GM19395 (cell line): Measurements from ENCODE around the gene SCMH1.

ENCODE experiments used
- ATAC-seq: cut with Tn5 transposase; IDR thresholded peaks from one replicate; pipeline ENCODE4 v1.9.1; 2021; ENCODE audit warnings: mild to moderate bottlenecking, moderate library complexity; ENCODE audit not compliant: unreplicated experiment

SCMH1 gene

DNA sequence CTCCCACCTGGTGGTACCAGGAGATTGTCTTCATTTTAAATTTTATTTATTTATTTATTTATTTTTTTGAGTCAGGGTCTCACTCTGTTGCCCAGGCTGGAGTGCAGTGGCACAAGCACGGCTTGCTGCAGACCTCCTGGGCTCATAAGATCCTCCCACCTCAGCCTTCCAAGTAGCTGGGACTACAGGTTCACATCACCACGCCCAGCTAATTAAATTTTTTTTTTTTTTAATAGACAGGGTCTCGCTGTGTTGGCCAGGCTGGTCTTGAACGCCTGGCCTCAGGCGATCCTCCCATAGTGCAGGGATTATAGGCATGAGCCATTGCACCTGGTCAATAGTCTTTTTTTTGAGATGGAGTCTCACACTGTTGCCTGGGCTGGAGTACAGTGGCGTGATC lies 229.1 kb downstream of the SCMH1 start:
- ATAC-seq, result no peak

DNA sequence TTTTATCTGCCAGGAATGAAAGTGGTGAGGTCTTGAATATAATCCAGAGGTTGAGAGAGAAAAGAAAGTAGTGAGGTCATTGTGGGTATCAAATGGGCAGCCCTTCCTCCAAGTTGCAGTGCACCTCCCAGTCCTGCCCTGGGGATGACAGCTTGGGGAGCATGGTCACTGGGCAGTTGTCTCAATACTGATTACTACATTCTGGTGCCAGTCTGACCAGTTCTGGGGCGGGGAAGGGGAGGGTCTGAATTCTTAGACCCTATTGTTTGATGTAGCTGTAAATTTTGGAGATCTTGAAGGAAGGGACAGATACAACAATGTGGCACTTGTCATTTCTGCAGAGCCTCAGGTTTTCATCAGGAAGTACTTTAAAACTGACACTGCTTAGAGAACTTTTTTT lies 231.8 kb downstream of the SCMH1 start:
- ATAC-seq, result no peak

DNA sequence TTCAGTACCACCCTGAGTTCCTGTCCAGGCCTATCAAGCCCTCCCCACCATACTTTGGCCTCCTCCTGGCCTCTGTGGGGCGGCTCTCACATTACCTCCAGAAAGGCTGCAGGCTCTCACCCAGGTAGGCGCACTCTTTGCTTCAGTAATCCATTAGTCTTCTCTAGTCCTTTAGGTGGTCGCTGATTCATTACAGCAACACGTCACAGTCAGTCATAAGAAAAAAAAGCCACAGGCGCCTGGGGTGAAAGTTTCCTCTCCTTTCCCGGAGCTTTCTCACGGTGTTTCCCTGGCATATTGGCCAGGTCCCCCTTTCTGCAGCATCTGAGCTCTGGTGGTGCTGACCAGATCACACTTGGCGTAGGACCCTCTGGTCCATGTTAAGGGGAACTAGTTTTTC lies 232.6 kb downstream of the SCMH1 start:
- ATAC-seq, result no peak

DNA sequence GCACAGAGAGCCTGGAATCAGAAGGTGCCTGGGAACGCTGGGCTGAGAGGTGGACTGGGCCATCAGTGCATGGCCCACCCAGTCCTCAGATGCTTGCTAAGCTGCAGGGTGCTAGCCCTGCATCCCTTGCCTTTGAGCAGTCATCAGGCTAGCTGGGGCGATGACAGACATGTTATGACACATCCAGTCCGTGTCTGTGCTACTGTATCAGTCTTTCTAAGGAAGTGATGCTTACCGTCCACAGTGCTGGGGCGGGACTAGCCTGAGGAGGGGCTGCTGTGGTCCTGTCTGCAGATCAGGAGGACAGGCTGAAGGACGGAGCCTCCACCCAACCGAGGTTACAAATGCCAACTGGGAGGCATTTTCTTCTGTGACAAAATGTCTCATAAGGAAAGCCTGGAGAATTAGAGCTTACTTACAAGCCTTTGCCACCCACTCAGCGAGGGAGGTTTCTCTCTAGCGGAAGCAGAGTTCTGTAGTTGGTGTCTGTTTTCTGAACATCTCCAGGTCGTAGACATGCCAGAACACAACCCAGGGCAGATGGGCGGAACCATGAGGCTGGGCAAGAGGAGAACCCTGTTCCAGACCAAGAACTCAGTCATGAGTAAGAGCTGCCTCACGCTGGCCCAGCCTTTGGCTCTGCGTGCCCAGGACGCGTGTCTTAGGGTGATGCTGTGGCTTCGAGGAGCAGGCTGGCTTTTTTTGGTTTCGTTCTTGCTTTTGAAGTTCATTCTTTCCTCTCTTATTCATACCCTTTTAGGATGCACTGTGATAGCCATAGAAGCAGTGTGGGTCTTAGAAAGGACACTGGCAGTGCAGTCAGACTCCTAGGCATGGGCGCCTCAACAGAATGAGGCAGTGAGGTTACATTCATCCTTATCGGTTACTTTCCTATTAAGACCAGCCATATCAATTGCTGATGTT lies 234.9 kb downstream of the SCMH1 start:
- ATAC-seq, result no peak

DNA sequence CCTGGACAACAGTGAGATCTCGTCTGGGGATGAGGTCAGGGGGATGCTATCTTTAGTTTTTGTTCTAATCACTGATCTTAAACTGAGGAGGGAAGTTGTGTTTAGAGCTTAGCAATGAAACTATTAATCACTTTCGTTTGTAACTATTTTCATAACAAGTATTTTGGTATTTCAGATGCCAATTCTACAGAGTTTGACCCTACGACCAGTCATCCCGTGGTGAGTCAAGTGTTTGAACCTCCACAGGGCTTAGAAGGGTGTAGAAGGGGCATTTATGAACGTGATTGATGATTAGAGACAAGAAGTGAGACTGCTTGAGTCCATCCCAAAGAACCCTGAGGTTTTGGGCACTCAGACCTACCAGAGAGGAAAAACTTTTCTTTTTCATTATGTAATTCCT lies 236.2 kb downstream of the SCMH1 start:
- no peak for ATAC-seq

DNA sequence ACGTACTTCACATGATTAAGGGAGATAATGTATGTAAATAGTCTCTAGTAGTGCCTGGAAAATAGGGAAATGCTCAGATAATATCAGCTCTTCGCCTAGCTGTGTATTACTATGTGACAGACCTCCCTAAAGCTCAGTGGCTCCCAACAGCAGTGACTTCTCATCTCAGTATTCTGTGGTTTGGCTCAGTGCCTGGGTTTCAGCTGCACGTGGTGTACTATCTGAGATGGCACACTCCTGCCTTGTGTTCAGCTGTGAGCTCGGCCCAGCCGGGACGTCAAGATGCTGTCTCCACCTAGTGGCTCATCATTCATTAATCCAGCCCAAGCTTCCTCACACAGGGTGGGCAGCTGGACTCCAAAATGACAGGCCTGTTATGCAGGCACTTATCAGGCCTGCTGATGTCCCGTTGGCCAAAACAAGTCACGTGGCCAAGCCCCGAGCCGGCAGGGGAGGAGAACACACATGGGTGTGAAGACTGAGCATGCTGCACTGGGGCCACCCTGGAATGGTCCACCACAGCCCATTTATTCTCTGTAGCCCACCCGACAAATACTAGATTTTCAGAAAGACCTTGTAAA lies 238.4 kb downstream of the SCMH1 start:
- ATAC-seq, result peak; percentile 99

DNA sequence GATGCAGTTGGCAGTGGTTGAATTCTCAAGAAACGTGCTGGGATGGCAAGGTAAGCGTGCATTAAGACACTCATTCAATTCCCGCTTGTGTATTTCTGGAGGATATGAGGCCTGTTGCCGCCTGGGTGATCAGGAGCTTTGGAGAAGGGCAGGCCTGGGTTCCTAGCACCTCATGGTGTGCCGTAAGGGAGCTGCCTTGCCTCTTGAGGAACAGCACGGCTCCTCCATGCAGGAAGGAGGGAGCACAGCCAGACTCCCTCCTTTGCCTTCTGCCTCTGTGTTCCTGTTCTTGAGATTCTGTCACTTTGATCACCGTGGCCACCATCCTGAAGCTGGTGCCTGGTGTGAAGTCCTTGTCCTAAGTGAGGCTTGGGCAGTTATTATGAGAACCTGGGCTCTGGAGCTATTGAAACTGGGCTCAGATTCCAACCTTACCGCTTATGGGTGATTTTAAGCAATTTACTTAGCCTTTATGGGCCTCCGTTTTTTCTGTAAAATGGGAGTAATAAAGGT lies 238.9 kb downstream of the SCMH1 start:
- peak; percentile 5 for ATAC-seq

DNA sequence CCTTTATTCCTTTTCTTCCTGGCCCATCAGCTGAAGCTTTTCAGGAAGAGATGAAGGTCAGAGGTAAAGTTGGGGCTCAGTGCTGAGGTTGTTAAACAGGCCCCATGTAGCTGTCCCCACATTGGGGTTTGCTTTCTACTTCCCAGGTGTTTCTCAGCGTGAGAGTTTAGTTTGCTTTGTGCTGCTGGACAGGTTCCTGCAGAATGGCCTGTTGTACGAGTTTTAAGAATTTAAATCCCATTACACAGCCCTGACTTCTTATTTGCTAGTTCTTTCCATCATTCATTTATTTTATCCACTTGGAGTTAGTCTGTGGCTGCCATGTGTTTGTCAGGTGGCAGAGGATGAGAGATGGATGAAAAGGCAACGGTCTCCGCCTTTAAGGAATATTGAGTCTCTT lies 243.4 kb downstream of the SCMH1 start:
- ATAC-seq, result no peak

DNA sequence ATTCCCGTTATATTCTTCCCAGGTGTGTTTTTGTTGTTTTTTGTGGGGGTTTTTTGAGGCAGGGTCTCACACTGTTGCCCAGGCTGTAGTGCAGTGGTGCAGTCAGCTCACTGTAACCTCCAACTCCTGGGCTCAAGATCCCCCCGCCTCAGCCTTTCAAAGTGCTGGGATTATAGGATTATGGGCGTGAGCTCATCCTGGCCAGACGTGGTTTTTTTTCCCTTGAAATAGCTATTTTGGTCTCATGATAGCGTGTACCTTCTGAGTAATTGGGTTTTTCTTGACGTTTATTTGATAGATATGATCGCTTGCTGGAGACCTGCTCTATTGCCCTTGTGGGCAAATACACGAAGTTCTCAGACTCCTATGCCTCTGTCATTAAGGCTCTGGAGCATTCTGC lies 245.0 kb downstream of the SCMH1 start:
- ATAC-seq, result no peak

DNA sequence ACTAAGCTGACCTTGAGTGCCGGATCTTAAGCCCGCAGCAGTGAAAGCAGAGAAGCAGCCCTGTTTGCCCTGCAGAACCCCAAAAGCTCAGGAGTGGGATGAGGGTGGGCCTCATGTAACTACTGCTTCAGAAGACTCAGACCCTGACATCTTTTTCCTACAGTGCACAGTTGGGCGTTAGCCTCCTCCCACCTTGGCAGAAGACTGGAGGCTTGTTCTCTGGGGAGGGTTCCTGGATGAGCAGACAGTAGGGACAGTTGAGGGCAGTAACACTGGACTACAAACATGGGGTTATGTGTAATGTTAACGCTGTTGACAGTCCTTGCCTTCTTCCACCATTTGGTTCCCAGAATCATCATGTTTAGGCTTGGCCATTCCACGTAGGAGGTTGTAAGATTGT lies 253.0 kb downstream of the SCMH1 start:
- ATAC-seq, result no peak

DNA sequence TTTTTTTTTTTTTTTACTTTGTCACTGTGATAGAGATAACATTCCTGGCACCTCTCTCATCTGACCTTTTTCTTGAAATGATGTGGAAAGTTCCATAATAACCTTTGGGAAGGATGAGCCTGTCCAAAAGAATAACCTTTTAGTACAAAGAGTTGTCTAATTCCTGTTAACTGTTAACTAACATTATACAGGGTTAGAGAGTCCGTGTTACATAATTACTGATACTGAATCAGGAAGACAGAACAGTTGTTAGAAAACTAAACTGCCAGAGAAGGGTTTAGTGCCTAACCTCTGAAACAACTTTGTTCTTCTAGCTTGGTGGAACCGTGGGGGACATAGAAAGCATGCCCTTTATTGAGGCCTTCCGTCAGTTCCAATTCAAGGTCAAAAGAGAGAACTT lies 253.8 kb downstream of the SCMH1 start:
- no peak for ATAC-seq

DNA sequence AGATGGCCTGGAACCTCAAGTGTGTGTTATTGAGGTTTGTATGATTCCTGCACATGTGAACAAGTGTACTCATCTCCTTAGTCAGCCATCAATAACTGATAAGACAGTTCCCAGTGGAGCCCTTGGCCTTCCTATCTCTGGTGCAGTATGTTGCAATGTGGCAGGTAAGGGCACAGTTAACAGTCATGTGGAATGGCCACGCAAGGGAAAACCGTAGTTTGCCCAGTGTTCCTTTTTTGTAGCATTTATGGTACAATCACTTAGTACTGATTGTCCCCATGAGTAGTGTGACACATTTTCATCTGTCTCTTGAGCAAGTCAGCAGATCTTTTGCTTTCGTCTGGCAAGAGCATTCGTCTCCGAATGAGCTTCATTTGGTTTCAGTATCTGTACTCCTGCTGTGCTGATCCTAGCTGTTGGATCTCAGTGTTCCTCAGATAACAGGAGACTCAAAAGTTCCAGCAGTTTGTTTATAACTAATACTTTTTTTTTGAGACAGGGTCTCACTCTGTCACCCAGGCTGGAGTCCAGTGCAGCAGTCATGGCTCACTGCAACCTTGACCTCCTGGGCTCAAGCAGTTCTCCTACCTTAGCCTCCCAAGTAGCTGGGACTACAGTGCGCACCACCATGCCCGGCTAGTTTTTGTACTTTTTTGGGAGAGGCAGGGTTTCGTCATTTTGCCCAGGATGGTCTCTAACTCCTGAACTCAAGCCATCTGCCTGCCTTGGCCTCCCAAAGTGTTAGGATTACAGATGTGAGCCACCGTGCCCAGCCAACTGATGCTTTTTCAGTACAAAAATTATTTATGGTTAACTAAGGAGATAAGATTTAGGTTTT lies 254.4 kb downstream of the SCMH1 start:
- ATAC-seq, result no peak

DNA sequence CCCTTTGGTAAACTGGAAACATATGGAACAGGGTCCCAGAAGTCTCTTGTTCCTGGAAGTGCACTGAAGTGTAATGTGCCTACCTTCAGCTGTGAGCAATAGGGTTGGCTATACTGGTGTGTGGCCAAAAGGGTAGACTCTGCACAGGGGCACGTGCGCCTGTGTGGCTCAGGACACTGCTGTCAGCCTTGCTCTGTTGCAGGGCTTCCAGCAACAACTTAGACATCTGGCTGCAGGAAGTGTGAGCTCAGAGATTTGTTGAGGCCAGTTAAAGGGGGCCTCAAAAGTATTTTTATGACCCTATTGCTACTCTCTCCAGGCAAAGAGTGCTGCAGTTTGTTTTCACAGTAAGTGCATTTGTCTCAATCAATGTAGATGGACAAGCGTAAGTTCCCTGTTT lies 255.2 kb downstream of the SCMH1 start:
- ATAC-seq, result no peak

DNA sequence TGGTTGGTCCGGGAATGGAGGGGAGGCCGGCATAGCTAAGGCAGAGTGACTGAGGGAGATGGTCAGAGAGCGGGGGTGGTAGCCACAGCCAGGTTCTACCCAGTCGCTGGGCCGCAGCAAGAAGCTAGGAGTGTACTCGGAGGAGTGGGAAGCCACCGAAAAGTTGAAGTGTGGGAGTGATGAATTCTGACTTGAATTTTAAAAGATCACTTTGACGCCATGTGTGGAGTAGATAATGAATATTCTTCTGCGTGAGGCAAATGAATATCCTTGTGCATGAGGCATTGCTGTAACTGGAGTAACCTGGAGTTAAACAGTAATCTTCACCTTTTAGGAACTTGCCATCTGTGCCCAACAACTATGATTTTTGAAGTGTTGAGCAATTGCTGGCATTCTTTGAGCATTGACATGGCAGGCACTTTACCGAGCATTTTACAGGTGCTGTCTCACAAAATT lies 255.8 kb downstream of the SCMH1 start:
- ATAC-seq, result no peak

DNA sequence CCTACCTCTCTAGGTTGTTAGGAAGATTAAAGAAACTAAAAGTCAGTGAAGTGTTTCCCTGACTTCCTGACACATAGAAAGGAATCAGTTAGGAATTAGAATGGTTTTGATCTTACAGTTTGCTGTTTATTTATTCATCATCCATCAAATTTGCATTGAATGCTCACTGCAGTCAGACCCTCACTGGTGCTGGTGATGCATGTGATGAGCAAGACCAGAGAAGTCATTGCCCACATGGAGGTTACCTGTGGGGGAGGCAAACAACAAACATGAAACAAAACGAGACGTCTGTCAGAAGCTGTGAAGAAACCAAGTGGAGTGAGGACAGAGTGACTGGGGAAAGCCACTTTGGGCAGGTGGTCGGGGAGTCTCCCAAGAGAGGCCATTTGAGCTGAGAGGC lies 256.2 kb downstream of the SCMH1 start:
- no peak for ATAC-seq

DNA sequence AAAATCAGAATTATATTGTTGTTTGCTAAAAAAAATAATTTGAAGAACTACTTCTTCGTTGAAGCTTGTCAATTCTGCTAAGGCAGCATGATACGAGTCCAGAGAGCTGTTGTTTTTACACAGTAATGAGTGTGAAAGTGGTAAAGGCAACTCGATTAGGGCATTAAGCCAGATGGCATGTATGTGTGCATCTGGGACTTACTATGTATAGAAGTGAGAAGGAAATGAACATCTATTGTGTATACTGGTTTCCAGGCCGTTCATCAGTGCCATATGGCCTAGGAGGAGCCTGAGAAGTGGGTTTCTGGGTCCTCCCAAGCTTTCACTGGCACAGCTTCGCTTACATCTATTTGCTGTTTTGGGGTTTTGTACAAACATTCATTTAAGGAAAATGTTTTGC lies 256.9 kb downstream of the SCMH1 start:
- ATAC-seq, result no peak

DNA sequence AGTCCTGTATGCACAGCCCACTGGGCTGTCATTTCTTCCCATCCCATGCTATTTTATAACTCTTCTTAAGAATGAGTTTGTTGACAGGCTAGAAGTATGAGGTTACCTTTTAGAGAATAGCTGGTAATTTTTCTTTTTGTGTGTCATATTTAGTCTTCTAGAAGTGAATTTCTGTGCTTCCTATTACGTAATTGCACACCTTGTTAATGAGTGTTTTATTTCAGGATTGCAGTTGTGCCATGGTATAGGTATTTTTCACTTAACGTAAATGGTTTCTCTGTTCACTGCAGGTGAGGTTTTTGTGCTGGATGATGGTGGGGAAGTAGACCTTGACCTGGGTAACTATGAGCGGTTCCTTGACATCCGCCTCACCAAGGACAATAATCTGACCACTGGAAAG lies 257.6 kb downstream of the SCMH1 start:
- ATAC-seq, result no peak

DNA sequence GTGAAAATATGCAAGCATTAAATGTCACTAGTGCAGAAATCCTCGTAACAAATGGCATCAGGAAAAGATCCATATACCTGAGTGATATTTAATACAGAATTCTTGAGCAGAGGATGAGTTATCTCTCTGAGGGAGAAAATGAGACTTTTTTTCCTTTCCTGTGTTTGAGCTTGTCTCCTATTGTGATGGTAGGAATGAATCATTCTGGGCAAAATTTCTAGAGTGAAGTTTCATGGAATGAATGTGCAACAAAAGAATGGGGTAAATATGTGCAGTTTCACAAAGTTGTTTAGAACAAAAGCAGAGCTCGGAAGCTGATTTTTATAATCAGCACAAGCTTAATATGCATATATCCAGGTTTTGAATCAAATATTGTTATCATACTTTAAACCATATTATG lies 258.0 kb downstream of the SCMH1 start:
- ATAC-seq, result no peak

DNA sequence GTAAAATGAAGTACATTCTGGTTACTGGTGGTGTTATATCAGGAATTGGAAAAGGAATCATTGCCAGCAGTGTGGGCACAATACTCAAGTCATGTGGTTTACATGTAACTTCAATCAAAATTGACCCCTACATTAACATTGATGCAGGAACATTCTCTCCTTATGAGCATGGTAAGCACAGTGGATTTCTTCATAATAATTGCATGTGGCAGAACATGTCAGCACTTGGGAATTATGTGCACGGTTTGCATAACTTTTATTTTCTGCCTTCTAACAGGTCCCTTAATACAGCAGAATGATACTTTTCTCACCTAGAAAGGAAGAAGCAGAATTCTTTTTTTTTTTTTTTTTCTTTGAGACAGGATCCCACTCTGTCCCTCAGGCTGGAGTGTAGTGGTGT lies 258.8 kb downstream of the SCMH1 start:
- no peak for ATAC-seq

DNA sequence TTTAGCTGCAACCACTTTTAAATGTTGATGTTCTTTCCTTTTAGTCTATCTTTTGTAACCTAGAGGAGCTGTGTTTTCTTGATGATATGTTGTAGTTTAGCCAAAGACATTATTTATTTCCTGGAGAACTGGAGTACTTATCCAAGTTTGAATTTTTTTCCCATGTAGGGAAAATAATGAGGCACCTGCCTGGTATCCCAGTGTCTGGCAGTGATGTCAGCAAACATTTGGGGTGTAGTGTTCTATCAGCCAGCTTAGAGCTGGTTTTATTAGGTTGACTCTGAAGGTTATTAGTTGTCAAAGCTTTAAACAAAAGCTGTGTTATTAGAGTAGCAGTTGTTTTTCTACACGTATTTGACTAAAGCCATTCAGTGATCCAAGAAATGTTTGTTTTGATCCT lies 259.4 kb downstream of the SCMH1 start:
- no peak for ATAC-seq

DNA sequence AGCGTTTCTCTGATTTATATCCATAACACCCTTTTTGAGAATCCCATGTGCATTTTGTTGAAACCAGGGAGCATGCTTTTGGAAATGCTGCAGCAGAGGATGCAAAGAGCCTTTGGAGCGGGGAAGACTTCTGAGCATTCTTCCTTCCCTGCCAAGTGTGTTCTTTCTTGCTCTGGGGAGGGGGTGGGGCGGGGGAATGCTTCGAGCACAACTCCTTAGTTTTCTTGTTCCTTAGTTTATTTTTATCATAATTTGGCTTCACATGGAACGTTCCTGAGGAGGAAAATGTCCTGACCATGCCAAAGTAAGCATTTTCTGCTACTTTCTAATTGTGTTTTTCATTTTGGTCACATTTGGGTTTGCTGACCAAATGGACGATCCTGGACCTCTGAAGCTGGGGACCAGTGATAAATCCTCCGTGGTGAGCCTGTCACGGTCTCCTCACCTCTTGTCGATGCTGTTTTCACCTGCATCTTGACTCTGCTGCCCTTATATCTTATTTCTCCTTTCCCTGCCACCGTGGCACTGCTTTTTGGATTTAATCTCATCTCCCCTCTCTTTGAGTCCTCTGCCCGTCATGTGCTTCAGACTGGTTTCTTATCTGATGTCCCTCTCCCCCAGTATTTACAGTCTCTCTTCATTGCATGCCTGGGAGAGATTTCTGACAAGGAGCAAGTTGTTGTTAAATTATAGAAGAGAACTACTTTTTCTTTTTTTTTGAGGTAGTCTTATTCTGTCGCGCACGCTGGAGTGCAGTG lies 260.2 kb downstream of the SCMH1 start:
- no peak for ATAC-seq
